GM23338 (cell line): ENCODE measurements around the gene ACOT8. TPM values are rescaled to one million over a fixed set of nuclear protein-coding genes. Genes with fewer than 3 reads are reported as not detected.

Experiments
- ATAC-seq: fragments of 200-7000 bp; cut with Tn5 transposase; 3 replicates; pipeline ENCODE4 v1.9.1; 2020
- DNase-seq: peaks from one replicate; pipeline ENCODE4 v3.0.0-alpha.2; 2015; ENCODE audit warnings: low spot score
- H2AFZ ChIP-seq: fragments of 200-600 bp; sonication (generic); 2 replicates; pipeline ENCODE4 v1.8.0; 2016; ENCODE audit warnings: antibody characterized with exemption, mild to moderate bottlenecking, moderate library complexity
- H3F3A ChIP-seq: fragments of 200-600 bp; sonication (generic); replicated peaks from 2 replicates; pipeline ENCODE4 v1.8.0; 2017; ENCODE audit warnings: antibody characterized with exemption, mixed run types, low read depth
- H3K27ac ChIP-seq: fragments of 200-600 bp; sonication (generic); 2 replicates; pipeline ENCODE4 v1.6.1; 2016; ENCODE audit warnings: low read depth
- H3K27me3 ChIP-seq: fragments of 200-600 bp; sonication (generic); 2 replicates; pipeline ENCODE4 v1.8.0; 2016; ENCODE audit warnings: mild to moderate bottlenecking, mixed run types, moderate library complexity; ENCODE audit not compliant: insufficient read depth
- H3K36me3 ChIP-seq: fragments of 200-600 bp; sonication (generic); 2 replicates; pipeline ENCODE4 v1.8.0; 2016; ENCODE audit warnings: mild to moderate bottlenecking; ENCODE audit not compliant: insufficient read depth
- H3K4me1 ChIP-seq: fragments of 200-600 bp; sonication (generic); 2 replicates; pipeline ENCODE4 v1.8.0; 2016; ENCODE audit warnings: mild to moderate bottlenecking, moderate library complexity; ENCODE audit not compliant: insufficient read depth
- H3K4me2 ChIP-seq: fragments of 200-600 bp; sonication (generic); 2 replicates; pipeline ENCODE4 v1.7.1; 2017; ENCODE audit warnings: mixed run types
- H3K4me3 ChIP-seq: fragments of 200-600 bp; sonication (generic); 2 replicates; pipeline ENCODE4 v1.6.1; 2016; ENCODE audit warnings: mixed run types
- H3K79me2 ChIP-seq: fragments of 200-600 bp; sonication (generic); replicated peaks from 2 replicates; pipeline ENCODE4 v1.8.0; 2017; ENCODE audit warnings: mild to moderate bottlenecking; ENCODE audit not compliant: insufficient read depth
- H3K9me2 ChIP-seq: fragments of 200-600 bp; sonication (generic); 2 replicates; pipeline ENCODE4 v1.8.0; 2017; ENCODE audit not compliant: insufficient read depth
- H4K20me1 ChIP-seq: fragments of 200-600 bp; sonication (generic); replicated peaks from 2 replicates; pipeline ENCODE4 v1.8.0; 2017; ENCODE audit warnings: mild to moderate bottlenecking; ENCODE audit not compliant: insufficient read depth
- H3K27ac Mint-ChIP-seq: 2 replicates; pipeline ENCODE4 v1.8.0; 2020; ENCODE audit warnings: inconsistent platforms, mild to moderate bottlenecking, moderate library complexity, mixed read lengths
- H3K27me3 Mint-ChIP-seq: 3 replicates; pipeline ENCODE4 v1.8.0; 2022; ENCODE audit warnings: low read depth, mild to moderate bottlenecking, moderate library complexity, mixed read lengths, inconsistent platforms; ENCODE audit not compliant: insufficient read depth, poor library complexity
- H3K36me3 Mint-ChIP-seq: 3 replicates; pipeline ENCODE4 v1.8.0; 2021; ENCODE audit warnings: low read depth, mild to moderate bottlenecking, inconsistent platforms, moderate library complexity, mixed read lengths
- H3K4me1 Mint-ChIP-seq: 3 replicates; pipeline ENCODE4 v1.8.0; 2020; ENCODE audit warnings: mild to moderate bottlenecking, inconsistent platforms, mixed read lengths
- H3K4me3 Mint-ChIP-seq: 3 replicates; pipeline ENCODE4 v1.8.0; 2021; ENCODE audit warnings: moderate library complexity, mild to moderate bottlenecking, inconsistent platforms, mixed read lengths
- H3K9me3 Mint-ChIP-seq: 3 replicates; pipeline ENCODE4 v1.8.0; 2020; ENCODE audit warnings: moderate library complexity, mild to moderate bottlenecking, inconsistent platforms, mixed read lengths
- CREB1 ChIP-seq: fragments of 250-450 bp; sonication (Bioruptor Pico); IDR thresholded peaks from 2 replicates; pipeline ENCODE4 v1.5.0; 2020; ENCODE audit warnings: low read depth, mild to moderate bottlenecking, moderate library complexity
- POLR2AphosphoS5 ChIP-seq: IDR thresholded peaks from 2 replicates; pipeline ENCODE4 v1.6.1; 2016; ENCODE audit warnings: antibody characterized with exemption, low read depth
- STAT1 ChIP-seq: IDR thresholded peaks from one replicate; pipeline ENCODE4 v1.6.1; 2016; ENCODE audit warnings: antibody characterized with exemption; ENCODE audit not compliant: unreplicated experiment
- polyA plus RNA-seq: library from polyadenylated mRNA; unstranded; fragments of >200 nt; fragmentation: Nextera tagmentation; extraction: Ambion mirVana; gene quantifications from 2 replicates; pipeline ENCODE4 v1.2.1, GENCODE V29; 2016
- total RNA-seq: library from RNA; depleted of rRNA; stranded (reverse); fragments of >200 nt; shearing (Covaris generic); gene quantifications from 2 replicates; pipeline ENCODE4 v1.2.3, GENCODE V29; 2014
- TF ChIP-seq, protein P1 (sequence below): fragments of 250-450 bp; sonication (Bioruptor Pico); IDR thresholded peaks from 2 replicates; pipeline ENCODE4 v1.5.0; 2020; ENCODE audit warnings: mild to moderate bottlenecking, moderate library complexity
- TF ChIP-seq, protein P2 (sequence below): IDR thresholded peaks from 2 replicates; pipeline ENCODE4 v1.6.1; 2016; ENCODE audit warnings: antibody characterized with exemption

The ACOT8 gene
- total and polyA plus RNA-seq, 2 experiments from 2014 or later, result 42.0 to 75.2 TPM

DNA sequence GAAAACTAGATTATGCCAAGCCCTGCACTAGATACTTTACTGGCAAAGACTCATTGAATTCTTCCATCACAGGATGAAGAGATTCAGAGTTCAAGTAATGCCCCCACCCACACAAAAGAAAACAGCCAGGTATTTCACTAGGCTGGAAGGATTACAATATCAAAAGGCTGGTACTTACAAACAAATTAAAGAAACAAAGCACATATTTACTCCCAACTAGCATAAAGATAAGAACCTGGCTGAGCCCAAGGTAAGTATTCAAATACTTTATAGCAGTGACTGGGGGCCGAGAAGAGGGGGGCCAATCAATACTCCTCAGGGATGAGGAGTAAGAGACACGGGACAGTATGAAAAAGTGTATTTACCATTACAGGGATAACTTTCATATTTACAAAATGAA is 3.7 kb downstream of the ACOT8 start (continued):
- TF ChIP-seq, protein P1, sequence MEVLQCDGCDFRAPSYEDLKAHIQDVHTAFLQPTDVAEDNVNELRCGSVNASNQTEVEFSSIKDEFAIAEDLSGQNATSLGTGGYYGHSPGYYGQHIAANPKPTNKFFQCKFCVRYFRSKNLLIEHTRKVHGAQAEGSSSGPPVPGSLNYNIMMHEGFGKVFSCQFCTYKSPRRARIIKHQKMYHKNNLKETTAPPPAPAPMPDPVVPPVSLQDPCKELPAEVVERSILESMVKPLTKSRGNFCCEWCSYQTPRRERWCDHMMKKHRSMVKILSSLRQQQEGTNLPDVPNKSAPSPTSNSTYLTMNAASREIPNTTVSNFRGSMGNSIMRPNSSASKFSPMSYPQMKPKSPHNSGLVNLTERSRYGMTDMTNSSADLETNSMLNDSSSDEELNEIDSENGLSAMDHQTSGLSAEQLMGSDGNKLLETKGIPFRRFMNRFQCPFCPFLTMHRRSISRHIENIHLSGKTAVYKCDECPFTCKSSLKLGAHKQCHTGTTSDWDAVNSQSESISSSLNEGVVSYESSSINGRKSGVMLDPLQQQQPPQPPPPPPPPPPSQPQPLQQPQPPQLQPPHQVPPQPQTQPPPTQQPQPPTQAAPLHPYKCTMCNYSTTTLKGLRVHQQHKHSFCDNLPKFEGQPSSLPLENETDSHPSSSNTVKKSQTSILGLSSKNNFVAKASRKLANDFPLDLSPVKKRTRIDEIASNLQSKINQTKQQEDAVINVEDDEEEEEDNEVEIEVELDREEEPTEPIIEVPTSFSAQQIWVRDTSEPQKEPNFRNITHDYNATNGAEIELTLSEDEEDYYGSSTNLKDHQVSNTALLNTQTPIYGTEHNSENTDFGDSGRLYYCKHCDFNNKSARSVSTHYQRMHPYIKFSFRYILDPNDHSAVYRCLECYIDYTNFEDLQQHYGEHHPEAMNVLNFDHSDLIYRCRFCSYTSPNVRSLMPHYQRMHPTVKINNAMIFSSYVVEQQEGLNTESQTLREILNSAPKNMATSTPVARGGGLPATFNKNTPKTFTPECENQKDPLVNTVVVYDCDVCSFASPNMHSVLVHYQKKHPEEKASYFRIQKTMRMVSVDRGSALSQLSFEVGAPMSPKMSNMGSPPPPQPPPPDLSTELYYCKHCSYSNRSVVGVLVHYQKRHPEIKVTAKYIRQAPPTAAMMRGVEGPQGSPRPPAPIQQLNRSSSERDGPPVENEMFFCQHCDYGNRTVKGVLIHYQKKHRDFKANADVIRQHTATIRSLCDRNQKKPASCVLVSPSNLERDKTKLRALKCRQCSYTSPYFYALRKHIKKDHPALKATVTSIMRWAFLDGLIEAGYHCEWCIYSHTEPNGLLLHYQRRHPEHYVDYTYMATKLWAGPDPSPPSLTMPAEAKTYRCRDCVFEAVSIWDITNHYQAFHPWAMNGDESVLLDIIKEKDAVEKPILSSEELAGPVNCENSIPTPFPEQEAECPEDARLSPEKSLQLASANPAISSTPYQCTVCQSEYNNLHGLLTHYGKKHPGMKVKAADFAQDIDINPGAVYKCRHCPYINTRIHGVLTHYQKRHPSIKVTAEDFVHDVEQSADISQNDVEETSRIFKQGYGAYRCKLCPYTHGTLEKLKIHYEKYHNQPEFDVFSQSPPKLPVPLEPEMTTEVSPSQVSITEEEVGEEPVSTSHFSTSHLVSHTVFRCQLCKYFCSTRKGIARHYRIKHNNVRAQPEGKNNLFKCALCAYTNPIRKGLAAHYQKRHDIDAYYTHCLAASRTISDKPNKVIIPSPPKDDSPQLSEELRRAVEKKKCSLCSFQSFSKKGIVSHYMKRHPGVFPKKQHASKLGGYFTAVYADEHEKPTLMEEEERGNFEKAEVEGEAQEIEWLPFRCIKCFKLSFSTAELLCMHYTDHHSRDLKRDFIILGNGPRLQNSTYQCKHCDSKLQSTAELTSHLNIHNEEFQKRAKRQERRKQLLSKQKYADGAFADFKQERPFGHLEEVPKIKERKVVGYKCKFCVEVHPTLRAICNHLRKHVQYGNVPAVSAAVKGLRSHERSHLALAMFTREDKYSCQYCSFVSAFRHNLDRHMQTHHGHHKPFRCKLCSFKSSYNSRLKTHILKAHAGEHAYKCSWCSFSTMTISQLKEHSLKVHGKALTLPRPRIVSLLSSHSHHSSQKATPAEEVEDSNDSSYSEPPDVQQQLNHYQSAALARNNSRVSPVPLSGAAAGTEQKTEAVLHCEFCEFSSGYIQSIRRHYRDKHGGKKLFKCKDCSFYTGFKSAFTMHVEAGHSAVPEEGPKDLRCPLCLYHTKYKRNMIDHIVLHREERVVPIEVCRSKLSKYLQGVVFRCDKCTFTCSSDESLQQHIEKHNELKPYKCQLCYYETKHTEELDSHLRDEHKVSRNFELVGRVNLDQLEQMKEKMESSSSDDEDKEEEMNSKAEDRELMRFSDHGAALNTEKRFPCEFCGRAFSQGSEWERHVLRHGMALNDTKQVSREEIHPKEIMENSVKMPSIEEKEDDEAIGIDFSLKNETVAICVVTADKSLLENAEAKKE (CRISPR knock-in tag), result no peak

DNA sequence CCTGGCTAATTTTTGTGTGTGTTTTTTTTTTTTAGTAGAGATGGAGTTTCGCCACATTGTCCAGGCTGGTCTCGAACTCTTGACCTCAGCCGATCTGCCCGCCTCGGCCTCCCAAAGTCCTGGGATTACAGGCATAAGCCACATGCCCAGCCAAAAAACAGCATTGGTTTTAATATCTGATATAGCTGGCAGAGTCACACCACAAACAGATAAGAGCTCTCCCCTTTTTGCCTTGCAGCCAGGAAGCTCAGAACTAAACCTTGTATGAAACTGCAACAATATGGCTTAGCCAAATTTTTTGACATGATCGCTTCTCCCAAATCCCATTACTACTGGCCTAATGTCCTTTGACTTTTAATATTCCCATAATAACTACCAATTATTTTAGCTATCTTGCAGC is 4.9 kb downstream of the ACOT8 start:
- no peaks in the 10 kb centered on the region for H3K27me3 ChIP-seq
- H3K27ac ChIP-seq, result peak overlapping the region; percentile 75
- no peaks in the 10 kb centered on the region for H3F3A ChIP-seq
- H3K4me3 ChIP-seq, result no peak overlapping the region
- Mint-ChIP-seq H3K4me1 (peaks cover 43% of the 10 kb centered on the region), H3K27me3 (peaks cover 12% of the 10 kb centered on the region), H3K9me3 (no peaks in the 10 kb centered on the region), H3K4me3 (no peak overlapping the region), H3K36me3 (peaks cover 32% of the 10 kb centered on the region), H3K27ac (no peak overlapping the region)
- H2AFZ ChIP-seq, result no peak overlapping the region
- H3K9me2 ChIP-seq, result no peaks in the 10 kb centered on the region
- no peak overlapping the region for H3K4me2 ChIP-seq
- ATAC-seq (no peak), DNase-seq (no peak)
- no peaks in the 10 kb centered on the region for H4K20me1 ChIP-seq
- peaks cover 4% of the 10 kb centered on the region; the same call in 1 of the 2 replicates for H3K36me3 ChIP-seq
- peaks cover 35% of the 10 kb centered on the region for H3K4me1 ChIP-seq
- peaks cover 36% of the 10 kb centered on the region for H3K79me2 ChIP-seq
- TF ChIP-seq CREB1 (CRISPR knock-in tag), result no peak
- TF ChIP-seq, protein P2, sequence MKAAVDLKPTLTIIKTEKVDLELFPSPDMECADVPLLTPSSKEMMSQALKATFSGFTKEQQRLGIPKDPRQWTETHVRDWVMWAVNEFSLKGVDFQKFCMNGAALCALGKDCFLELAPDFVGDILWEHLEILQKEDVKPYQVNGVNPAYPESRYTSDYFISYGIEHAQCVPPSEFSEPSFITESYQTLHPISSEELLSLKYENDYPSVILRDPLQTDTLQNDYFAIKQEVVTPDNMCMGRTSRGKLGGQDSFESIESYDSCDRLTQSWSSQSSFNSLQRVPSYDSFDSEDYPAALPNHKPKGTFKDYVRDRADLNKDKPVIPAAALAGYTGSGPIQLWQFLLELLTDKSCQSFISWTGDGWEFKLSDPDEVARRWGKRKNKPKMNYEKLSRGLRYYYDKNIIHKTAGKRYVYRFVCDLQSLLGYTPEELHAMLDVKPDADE, result no peak
- no peak for TF ChIP-seq POLR2AphosphoS5
- TF ChIP-seq, protein P1 (CRISPR knock-in tag), result no peak
- no peak for TF ChIP-seq STAT1
